ENCODE results near the gene RNASE12.

DNA sequence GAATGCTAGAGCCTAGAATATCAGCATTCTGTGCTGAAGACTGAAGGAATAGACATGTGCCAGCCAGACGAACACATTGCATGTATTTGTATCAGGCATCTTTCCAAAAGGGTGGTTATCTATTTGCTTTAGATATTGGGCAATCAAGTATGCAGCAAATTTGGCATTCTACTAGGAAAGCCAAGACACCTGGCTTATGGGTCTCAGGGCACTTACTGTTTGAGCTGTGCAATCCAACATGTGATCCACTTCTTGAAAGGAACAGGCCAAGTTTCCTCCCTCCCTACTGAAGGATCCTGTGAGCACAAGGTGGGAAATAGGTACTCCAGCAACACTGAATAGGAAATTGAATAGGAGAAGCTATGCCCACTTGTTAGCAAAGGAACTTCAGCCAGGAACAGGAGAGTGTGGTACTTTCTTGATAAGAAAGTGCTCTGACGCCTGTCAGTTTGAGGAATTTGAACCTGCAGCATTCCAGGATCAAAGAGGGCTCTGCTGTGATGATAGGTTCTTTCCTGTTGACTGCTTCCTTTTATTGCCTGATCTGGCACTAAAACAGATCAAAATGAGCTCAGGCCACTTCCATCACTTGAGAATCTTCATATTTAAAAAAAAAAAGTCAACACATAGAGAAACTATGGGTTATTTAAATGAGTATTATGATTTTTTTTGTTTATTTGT lies 29.8 kb upstream of the RNASE12 start:
- no peak for TF ChIP-seq CTCF (conservative IDR thresholded peaks at IDR 0.05)
- no peak for TF ChIP-seq ZFX (IDR thresholded peaks at IDR 0.05)
